Femur (tissue), 1 donor: Measurements from ENCODE around the gene ABCB1.
"Not testable (repeated sequence)": the region's sequence is repeated elsewhere in the genome, so short reads cannot be mapped to it uniquely, and the experiment has no call there.

Experiments used
- DNase-seq: peaks from one replicate; pipeline ENCODE4 v3.0.0-alpha.2; 2017

The ABCB1 gene

DNA sequence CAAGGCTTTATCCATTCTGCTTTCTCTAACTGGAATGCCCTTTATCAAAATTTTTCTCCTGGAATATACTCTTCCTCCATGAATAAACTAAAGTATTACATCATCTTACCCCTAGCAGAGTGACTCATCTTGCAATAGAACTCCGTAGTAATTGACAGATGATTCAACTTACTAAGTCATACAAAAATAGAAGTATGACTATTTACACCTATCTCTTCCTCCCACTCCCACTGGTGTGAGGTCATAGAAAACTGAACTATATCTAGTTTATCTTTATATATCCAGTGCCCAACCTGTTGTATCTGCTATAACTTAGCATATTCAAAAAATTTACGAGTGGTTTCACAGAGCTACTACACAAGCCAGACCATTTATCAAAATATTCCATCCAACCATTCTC lies 26.1 kb downstream of the ABCB1 start:
- DNase-seq: no peak

DNA sequence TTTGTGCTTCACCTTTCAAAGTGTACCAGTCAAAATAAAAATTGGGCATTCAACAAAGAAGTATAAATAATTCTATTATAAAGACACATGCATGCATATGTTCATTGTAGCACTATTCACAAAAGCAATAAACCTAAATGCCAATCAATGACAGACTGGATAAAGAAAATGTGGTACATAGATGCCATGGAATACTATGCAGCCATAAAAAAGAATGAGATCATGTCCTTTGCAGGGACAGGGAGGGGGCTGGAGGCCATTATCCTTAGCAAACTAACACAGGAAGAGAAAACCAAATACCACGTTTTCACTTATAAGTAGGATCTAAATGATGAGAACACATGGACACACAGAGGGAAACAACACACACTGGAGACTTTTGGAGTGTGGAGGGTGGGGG lies 28.2 kb downstream of the ABCB1 start:
- not testable (repeated sequence) for DNase-seq

DNA sequence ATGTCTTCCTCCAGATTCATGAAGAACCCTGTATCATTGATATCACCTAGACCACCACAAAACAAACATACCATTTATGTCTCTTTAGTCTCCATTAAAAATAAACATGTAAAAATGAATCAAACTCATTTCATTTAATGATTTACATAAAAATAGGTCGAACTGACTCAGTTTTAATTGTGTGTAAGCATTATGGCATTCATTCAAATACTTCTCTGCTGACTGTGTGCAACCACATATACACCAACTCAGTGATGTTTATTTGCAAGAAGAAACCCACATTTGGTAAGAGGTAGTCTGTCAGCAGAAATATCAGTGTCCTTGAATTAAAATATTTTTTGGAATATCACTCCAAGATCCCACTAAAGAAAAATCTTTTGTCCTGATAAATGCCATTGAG lies 30.5 kb downstream of the ABCB1 start:
- no peak for DNase-seq

- no peak for DNase-seq
These were observed 33.6 kb downstream of the ABCB1 start for GRCh38 chr7:87567052-87567451.

- no peak for DNase-seq
These were observed 34.3 kb downstream of the ABCB1 start for GRCh38 chr7:87566311-87566900.

DNA sequence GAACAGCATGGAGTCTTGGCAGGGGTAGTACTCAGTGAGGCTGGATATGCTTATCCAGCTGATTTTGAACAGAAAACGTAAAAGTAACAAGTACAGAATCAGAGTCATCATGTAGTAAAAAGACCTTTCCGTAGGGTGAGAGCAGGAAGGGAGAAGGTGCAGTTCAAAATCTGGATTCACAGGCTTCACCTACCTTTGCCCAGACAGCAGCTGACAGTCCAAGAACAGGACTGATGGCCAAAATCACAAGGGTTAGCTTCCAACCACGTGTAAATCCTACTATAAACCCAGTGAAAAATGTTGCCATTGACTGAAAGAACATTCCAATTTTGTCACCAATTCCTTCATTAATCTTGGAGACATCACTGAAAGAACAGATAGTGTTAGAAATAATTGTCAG lies 34.8 kb downstream of the ABCB1 start:
- no peak for DNase-seq

GRCh38 chr7:87564296-87564963 lies 36.3 kb downstream of the ABCB1 start:
- DNase-seq: peak; percentile 16

DNA sequence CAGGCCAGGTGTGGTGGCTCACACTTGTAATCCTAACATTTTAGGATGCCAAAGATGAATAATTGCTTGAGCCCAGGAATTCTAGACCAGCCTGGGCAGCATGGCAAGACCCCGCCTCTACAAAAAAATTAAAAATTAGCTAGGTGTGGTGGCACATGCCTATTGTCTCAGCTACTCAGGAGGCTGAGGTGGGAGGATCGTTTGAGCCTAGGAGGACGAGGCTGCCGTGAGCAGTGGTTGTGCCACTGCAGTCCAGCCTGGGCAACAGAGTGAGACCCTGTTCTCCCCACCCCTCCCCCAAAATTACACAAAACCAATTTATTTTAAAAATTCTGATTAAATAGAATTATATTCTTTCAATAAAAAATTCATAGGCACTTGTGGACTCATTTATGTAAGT lies 39.0 kb downstream of the ABCB1 start:
- DNase-seq: no peak

DNA sequence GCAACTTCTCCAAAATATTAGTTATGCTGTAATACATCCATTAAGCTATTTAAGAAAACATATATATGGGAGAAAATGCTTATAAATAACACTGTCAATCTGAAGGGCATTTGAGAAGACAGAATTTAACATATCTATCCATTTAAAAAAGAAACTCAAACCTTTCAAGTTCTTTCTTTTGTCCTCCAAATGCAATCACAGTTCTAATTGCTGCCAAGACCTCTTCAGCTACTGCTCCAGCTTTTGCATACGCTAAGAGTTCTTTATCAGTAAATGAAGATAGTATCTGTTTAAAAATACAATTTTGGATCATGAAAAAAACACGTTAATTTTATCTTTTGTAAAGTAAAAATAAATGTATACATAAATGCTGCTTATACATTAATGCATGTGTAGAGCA lies 39.6 kb downstream of the ABCB1 start:
- DNase-seq: no peak

DNA sequence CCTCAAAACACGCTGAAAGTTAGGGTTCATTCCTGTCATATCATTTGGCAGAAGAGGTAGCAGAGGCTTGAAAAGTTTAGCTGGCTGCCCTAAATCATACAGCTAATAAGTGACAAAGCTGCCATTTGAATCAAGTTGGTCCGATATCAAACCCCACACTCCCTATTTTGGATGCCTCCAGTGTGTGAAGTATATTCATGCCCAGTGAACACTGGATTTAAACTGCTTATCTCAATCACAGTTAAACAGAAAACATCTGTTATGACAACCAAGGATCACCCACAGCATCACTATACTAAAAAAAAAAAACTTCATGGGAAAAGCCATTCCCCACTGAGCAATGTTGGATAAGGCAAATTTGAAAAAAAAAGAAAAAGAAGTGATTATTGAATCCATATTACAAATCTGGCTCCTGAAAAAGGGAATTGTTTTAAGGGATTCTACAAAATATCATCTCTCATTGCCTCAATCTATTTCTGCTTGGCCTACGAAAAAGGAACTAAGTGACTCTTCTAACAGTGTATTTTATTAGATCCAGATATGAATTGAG lies 48.3 kb downstream of the ABCB1 start:
- no peak for DNase-seq

DNA sequence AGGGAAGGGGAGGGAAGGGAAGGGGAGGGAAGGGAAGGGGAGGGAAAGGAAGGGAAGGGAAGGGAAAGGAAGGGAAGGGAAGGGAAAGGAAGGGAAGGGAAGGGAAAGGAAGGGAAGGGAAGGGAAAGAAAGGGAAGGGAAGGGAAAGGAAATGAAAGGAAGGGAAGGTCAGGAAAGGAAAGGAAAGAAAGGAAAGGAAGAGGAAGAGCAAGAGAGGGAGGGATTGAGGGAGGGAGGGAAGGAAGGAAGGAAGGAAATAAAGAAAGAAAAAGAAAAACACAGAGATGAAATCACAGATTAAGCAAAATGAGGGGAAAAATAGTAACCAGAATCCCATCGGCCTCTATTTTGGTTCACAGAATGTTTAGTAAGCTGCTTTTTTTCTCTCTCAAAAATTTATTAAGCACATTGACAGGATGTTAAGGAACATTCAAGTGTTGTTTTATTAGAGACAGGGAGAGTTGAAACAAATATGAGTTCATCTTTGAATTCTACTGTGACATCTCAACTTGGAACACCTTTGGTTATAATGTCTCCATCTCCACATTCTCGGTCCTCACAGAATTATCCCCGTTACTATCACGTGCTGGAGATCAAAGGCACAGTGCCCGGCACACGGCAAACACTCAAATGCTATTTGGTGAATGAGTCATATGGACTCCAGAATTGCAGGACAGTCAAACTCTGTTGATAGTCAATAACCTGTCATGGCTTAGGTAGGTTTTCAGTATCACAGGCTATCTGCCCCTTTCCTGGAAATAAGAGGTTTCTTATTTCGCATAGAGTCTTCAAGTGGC lies 52.4 kb downstream of the ABCB1 start:
- no peak for DNase-seq

DNA sequence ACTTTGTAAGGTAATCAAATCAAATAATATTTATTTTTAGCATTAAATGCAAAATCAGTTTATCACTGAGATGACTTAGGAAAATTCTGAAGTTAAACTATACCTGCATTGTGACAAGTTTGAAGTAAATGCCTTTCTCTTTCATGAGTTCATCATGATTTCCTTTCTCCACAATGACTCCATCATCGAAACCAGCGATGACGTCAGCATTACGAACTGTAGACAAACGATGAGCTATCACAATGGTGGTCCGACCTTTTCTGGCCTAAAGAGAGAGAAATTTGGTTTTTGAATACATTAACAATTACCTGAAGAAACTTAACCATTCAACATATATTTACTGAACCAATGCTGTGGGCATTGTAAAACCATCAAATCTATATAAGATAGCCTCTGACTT lies 54.9 kb downstream of the ABCB1 start:
- DNase-seq: no peak

DNA sequence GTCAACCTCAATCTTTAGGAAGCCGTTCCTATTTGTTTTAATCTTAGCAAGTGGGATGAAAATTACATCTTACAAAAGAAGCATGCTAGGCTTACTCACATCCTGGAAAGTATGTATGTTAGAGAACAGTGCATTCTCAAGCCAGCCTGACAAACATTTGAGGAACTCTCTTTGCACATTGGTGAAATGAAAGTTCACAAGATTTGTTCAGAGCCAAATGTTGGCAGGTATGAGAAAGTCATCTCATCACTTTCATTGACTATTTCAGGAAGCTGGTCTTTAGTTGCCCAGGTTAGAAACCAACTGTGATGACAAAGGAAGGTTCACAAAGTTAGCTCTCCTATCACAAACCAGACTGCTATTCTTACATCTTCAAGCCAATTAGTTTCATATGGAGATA lies 57.1 kb downstream of the ABCB1 start:
- no peak for DNase-seq

DNA sequence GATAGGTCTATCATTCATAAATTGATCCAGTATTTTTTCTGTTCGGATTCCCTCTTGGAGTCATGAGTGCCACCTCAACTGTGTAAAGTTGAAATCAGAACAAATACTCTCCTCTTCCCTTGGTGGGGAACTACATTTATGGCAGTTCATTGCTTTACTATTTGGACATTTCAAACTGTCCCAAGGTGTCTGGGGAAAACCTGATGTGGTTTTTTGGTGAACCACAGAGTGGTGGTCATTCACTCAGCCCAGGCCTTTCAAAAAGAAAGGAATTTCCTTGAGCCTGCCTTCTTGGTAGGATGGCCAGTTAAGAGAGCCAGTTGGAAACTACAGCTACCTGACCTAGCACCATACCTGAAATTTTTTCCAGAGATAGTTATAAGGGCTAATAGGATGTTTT lies 59.0 kb downstream of the ABCB1 start:
- DNase-seq: no peak

DNA sequence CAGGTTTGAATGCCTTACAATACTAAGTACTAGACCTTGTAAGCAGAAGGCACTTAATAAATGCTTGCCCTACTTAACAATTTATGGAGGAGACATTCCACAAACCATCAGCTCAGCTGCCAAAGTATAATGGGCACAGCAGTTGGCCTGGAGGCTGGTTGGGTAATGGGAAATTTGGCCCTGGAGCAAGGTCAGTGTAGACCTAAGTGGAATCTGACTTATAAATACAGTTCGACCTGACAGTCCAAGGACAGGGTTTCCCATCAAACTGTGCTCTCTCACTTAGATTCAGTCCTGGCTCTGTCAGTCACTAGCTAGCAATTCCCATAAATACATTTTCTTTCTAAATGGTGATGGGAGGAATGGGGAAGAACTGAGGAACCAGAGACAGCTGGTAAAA lies 62.6 kb downstream of the ABCB1 start:
- DNase-seq: no peak

- no peak for DNase-seq
These were observed 66.6 kb downstream of the ABCB1 start for GRCh38 chr7:87534072-87534471.

DNA sequence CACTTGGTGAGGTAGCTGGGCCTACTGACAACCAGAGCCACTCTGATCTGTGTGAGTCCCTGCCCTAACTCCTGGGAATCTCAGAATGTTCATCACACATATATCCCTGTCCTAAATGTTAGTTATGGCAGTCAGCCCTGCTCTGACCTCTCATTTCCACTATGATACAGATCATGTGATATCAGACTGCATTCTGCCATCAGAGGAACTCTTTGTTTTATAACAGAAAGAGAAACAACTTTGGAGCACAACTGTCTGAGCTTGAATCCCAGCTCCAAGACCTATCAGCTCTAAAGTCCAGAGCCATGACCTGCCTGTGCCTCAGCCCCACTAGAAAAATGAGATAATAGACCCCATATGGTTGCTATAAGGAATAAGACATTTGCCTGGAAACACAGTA lies 70.6 kb downstream of the ABCB1 start:
- no peak for DNase-seq

GRCh38 chr7:87528730-87529129 lies 72.0 kb downstream of the ABCB1 start:
- no peak for DNase-seq

DNA sequence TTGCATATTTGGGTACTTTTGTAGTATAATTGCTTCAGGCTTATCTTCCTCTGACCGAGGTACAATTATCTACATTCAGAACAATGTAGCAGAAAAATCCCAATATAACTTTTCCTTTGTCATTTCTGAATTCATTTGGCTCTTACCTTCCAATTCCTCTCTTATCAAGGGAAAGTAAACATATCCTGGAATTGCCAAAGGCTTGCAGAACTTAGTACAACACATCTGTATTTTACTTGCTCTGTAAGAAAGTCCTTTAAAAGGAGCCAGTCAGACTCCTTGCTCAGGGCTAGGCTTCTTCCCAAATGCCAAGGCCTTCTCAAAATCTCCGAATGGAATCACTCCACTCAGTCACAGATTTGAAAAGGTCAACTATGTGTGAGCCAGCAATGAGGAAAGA lies 81.9 kb downstream of the ABCB1 start:
- DNase-seq: no peak

DNA sequence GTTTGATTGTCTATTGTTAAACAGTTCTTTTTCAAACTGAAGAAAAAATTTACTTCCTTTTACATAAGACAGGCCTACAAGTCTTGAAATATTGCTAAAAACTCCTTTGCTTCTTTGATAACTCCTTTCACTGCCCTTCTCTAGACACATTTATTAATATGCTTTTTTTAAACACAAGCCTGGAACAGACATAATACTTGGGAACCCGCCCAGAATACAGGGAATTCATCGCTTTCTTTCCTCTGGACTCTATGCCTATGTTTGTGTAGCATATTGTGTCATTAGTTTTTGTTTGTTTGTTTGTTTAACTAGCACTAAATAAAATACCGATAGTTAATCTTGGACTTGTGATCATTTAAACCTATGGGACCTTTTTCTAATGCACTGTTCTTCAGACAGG lies 82.8 kb downstream of the ABCB1 start:
- DNase-seq: no peak

DNA sequence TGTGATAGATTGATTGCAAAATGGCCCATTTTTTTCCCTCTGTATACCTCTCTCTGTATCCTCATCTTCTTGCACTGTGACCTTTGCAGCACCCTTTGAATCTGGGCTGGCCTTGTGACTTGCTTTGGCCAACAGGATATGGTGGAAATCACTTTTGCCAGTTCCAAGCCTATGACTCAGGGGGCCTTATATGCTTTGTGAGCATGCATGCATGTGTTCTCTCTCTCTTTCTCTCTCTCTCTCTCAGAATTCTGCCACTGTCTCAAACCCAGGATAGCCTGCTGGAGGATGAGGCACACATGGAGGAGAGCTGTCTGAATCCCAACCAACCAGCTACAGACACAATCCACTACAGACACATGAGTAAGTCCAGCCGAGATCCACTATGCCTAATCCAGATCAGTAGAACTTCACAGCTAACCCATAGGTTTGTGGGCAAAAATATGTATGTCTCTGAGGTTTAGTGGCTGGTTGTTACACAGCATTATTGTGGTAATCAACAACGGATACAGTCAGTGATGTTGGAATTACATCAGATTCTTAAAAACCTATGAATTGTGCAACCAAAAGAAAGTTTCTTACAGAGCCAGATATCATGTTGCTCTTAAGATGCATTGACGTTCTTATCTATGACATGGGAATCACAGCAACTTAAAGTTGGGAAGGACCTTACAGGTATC lies 83.4 kb downstream of the ABCB1 start:
- no peak for DNase-seq

DNA sequence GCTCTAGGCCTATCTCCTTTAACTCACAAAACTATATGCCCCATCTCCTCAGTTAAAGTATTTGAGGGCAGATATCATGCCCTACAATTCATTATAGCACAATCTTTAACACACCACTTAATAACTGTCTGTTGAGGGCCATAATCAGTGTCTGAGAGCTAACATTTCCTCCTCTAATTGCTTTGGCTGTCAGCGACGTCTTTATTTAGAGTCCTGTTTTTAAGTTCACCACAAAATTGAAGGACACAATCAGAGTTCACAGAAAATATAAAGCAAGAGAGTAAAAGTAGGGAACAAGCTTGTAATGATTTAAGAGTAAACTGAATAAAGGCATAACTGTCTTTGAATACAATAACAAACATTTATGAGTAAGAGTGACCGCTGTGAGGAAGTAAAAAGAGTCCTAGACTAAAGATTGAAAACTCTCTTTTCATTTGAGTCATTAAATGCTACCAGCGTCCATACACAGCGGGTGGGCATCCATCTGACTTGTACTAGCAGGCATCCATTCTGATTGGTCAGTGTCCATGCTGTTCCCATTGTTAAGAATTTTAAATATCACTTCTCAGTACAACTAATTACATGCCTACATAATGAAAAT lies 86.8 kb downstream of the ABCB1 start:
- no peak for DNase-seq

- DNase-seq: peak; percentile 25
These were observed 87.8 kb downstream of the ABCB1 start for GRCh38 chr7:87512906-87513305.
